ENCODE measurements around the gene COG2. TPM values are rescaled to one million over a fixed set of nuclear protein-coding genes. Genes with fewer than 3 reads are reported as not detected.

Gene COG2
- total RNA-seq, 3 donors from 2014 or later, result 44.9 to 52.7 (median 51.1) TPM

Other genes with a start within 250 kb of the COG2 start
- under 1 TPM in 2 of 3 donors, not detected in 1; 0.08 to 0.10 TPM for gene PGBD5, start 216.1 kb upstream of the COG2 start, total RNA-seq
- under 1 TPM; 0.66 to 0.79 (median 0.68) TPM for gene AGT, start 71.6 kb downstream of the COG2 start, total RNA-seq
- not detected for gene CAPN9, start 104.9 kb downstream of the COG2 start, total RNA-seq
- gene C1orf198, start 226.0 kb downstream of the COG2 start, total RNA-seq, result 1 to 10 TPM; 4.7 to 5.2 (median 4.9) TPM

Data from activated T-cell treated with anti-CD3 and anti-CD28 coated beads, Interleukin-2, amount 50 U/mL, for 4 hours (primary cell).